Effector CD8-positive, alpha-beta T cell (primary cell): ENCODE data around the gene FAP.

ENCODE experiments used
- DNase-seq: peaks from one replicate; lab custom pipeline; 2025; lab: John Stamatoyannopoulos, UW
- total RNA-seq, 4 experiments: gene quantifications; one replicate each; lab custom pipeline; 2026; lab: John Stamatoyannopoulos, UW

FAP gene
- 0 reads per million in 4 experiments for total RNA-seq

DNA sequence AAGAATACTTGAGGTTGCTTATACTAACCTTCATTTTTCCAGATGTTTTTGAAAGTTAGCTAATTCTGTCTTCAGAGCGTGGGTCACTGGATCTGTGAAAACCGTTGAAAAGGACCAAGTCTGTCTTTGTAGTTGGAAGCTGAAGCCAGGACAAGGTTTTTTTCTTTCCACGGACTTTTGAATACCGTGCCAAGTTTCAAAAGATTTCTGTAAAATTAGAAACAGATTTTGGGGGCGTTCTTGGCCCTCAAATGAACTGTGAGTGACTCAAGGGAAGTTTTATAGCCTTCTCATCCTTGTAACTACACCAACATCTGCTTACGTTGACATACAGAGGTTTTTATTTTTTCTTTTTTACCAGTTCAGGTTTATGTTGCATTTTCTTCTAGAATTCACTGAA, at the start of gene FAP:
Gene FAP, minus strand, starts transcription at position 152 of the 400 bp plus-strand sequence. Its CDS starts 118 bp downstream, at position 34.
- no peak for DNase-seq

DNA sequence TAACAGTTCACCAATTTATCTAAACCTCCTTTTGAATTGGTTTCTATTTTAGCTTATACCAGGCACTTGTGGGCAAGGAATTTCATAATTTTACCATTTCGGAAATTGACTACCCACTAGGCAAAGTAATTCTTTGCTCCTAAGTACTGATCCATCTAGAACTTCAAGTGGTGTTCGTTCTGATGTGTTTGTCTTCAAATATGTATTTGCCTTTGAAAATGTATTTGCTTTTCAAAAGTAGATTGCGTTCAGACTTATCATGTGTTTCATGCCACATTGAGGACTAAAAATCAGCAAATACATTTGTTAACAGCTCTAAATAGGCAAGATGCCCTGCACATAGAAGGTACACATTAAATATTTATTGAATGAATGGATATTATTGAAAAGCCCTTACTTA, 48.5 kb upstream of the FAP start:
- DNase-seq, result no peak

DNA sequence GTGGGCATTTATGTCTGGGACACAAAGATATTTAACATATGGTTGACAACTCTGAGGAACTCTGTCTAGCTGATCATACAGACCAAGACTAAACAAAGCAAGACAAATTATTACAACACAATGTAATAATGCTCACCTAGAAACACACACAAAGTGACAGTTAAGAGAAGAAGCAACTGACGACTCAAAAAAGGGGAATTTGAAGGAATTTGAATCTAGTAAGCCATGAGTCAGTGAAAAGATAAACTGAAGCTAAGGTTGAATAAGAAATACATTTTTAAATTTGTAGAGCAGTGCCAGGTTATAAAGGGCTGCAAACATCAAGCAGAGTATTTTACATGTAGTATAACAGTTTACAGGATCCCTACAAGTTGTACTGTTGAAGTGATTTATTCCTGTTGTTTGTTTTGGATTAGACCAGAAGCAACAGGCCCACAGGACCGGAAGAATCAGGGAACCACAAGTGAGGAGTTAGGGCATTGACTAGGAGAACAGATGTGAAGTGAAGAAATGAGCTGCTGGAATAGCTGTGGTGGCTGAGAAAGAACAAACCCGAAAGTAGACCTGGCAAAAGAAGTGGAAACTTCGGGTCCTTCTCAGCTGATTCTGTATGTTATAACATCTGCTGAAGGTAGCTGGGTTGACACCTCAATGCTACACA, 39.6 kb upstream of the FAP start:
- no peak for DNase-seq

DNA sequence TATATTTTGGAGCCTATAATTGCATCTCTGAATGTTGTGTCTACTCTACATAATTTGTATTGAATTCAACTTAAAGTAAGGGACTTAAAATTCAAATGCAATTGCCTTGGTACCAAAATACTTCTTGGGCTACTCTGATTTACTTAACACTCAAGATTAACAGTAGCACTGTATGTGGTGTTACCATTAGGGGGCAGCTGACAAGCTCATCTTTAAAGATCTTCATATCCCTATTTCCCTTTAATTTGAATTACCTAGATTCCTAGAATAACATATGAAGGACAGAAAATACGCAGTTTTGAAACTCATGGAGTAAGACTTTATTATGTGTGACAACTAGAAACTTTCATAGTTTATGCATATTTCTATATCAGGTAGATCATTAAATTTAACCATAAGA, 37.4 kb upstream of the FAP start:
- no peak for DNase-seq

- DNase-seq, result no peak
Measured at GRCh38 chr2:162277381-162277780, 34.1 kb upstream of the FAP start.

GRCh38 chr2:162267996-162268395, 24.8 kb upstream of the FAP start:
- no peak for DNase-seq

- DNase-seq, result no peak
Measured at GRCh38 chr2:162267496-162267895, 24.3 kb upstream of the FAP start.

GRCh38 chr2:162266460-162266760, 23.2 kb upstream of the FAP start:
- DNase-seq, result no peak

DNA sequence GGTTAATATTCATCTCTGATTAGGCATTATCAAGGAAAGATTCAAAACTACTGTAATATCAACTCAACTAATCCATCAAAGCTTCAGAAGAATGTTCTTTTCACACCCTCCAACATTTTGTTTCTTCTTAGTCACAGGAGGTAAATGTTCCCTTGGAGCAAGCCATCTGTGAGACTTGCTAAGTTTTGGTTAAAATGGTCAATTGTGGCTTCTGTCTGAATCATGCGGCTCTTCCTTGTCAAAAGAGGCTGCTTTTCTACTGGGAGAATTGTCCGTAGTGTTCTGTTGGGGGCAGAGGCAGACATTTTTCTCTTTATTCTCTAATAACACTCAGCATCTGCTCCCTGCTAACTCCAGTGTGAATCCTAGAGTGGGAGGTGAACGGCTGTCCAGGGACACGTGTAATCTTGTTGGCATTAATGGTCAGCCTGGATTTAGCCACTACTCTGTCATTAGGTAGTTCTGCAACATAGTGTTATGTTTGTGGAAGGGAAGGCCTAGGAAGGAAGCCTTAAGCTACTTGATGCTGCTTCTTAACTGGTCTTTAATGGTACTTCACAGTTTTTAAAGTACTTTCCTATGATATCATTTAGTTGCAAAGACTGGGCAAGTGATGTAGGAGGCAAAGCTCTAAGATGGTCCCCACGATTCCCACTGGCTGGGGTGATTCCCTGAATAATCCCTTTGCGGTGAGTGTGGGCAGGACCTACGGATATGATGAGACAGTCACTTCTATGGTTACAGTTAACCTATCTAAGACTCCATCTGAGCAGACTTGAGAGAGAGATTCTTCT, 22.6 kb upstream of the FAP start:
- no peak for DNase-seq

DNA sequence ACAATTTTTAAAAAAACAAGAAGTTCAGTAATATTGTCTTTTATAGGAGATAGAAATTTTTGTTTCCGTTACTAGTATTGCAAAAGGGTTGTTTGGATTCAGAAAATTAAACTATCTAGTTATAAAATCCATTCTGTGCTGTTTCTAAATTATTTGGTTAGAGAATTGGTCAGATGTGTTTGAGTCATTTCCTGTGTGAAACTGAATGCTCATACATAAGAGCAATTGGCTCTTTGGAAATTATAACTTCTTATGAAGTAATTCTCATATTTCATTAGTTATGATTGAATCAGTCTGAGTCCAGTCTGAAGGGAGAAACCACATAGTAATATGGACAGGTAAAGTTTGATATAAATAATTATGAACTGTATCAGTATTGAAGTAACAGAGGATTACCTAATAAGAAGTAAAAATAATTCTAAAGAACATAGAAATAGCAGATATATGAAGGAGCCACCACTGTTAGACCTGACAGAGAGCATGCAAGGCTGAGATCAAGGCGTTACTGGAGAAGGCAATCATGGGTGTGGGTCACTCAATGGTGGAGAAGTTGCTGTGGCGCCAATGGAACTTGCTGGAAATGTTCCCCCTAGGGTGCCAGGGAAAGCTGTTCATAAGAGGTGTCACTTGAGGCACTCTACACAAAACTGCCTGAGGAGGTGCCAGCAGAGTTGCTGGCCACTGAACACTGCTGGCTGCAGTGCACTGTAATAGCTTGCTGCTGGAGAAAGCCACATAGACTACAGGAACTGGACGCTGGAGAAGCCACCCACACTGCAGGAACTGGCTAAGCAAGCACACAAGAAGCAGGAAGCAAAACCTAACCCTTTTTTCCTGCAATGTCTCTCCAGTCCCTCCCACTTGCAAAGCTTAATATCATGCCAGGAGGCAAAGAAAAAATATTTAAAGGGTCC, 18.0 kb upstream of the FAP start:
- DNase-seq, result no peak

- no peak for DNase-seq
Measured at GRCh38 chr2:162258686-162259085, 15.4 kb upstream of the FAP start.

DNA sequence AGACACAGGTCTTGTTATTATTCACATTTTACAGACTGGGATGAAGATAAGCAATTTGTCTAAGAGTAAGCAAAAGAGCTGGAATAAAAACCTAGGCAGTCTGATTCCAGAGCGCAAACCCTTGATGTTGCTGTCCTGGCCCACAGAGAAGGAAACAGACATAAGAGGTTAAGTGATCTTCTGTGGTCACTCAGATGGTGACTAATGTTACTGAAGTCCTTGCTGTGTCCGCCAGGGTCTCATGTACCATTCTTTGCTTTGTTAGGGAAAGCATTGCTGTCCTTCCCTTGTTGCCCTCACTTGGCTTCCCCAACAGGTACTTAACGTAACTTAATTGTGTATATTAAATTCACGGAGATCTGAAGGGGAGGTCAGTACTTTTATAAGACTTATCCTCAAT, 14.9 kb upstream of the FAP start:
- no peak for DNase-seq

- no peak for DNase-seq
Measured at GRCh38 chr2:162257425-162257824, 14.2 kb upstream of the FAP start.

DNA sequence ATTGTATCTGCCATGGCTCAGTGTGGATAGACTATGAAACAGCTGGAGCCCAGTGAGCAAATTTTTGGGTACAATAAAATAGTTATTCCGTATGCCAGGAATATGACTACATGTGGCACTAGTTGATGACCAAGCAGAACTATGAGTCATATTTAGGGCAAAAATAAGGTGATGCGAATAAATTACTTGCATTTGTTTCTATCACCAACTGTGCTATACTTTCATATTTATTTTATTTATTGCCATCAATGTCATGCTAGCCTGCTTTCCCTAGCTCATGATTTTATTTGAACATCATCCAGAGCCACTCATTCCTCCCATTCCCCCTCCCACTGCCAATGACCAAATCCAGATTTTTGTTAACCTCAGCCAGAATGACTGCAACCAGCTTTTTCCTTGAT, 13.3 kb upstream of the FAP start:
- no peak for DNase-seq

GRCh38 chr2:162254236-162254871, 11.1 kb upstream of the FAP start:
- DNase-seq, result no peak

DNA sequence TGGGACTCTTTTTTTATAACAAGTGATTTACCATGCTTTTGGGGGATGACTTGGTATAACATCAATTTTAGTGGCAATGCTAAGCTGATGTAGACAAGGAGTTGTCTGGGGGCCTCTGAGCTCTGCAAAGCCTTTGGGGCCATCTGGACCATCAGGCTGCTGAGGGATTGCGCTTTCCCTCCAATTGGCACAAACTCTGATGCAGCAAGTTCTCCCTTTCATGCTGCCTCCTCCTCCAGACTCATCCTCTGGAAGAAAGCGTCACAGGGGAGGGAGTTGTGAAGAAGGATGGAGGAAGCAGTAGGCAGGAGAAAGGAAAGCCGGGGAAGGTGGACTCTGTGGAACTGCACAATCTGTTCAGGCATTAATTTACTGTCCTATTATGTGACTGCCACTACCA, 10.2 kb upstream of the FAP start:
- no peak for DNase-seq

DNA sequence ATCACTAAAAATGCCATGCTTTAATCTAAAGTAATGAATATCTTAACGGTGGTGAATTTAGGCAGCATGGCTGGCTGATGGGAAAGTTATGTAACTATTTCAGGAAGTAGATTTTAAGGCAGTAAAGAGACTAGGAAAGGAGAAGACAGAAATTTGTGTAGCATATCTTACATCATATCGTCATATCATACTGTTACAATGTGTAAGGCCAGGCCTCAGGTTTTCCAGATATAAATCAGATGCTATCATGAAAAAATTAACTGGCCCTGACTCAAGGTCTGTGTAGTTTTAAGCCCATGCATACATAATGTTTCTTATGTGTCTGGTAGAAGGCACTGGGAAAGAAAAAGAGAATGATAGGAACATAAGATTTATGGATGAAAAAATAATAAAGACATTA, 8.9 kb upstream of the FAP start:
- no peak for DNase-seq

- no peak for DNase-seq
Measured at GRCh38 chr2:162245781-162246180, 2.5 kb upstream of the FAP start.

DNA sequence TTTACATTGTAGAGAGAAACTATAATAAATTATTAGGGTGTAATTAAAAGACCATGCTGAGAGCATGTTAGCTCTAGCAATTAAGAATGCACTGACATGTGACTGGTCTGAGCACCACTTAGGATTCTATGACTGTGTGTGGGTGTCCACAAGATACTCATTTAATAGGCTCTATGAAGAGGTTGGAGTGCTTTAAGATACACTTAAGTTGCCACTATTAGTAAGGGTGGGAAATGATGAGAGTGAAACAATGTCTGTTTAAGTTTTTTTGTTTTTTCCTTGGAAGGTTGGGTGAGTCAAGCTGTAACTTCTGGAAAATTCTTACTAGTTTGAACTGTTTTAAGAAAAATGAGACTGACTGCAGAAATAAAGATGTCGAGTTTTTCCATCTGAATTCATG, 1.8 kb upstream of the FAP start:
- DNase-seq, result no peak

DNA sequence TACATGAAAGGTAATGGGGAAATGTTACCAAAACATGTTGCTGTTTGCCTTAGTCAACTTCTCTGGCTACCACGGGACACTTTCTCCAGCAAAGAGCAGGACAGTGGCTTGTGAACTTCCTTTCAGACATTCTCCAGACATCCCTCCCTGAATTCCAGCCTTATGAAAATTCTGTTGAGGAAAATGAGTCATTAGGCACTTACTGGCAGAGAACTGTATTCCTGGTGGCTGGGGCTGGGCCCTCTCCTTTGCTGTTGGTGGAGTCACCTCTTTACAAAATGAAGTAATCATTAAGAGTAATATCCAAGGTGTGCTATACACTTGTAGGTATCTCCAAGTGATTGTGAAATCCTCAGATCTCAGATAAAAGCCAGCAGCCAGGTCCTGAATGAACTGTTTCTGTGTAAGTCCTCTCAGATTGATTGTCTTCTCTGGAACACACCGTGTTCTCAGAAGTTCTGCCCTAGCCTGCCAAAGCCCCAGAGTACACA, 1.3 kb upstream of the FAP start:
- no peak for DNase-seq

GRCh38 chr2:162243715-162244114, 470 bp upstream of the FAP start:
- DNase-seq, result no peak
